Psoas muscle (tissue), 8 donors: Measurements from ENCODE around the gene ROR2. TPM values are rescaled to one million over a fixed set of nuclear protein-coding genes. Genes with fewer than 3 reads are reported as not detected.

Experiments used
- ATAC-seq, 4 donors: fragments of 200-7000 bp; cut with Tn5 transposase; one replicate each; pipeline ENCODE4 v1.9.1; 2020; ENCODE audit warnings: moderate library complexity in 3 of 4, mild to moderate bottlenecking in 2 of 4
- DNase-seq, 2 donors: peaks; one replicate each; pipeline ENCODE4 v3.0.0-alpha.2; 2020
- H3K27ac ChIP-seq: fragments of 200-600 bp; one replicate; pipeline ENCODE4 v1.8.0; 2022
- H3K27me3 ChIP-seq, 3 donors: fragments of 200-600 bp in 1 of 3; one replicate each; pipeline versions ENCODE4 v1.6.1 to v1.8.0; 2013 to 2022; ENCODE audit warnings: low read length in 2 of 3, mild to moderate bottlenecking in 2 of 3, moderate library complexity in 1 of 3; ENCODE audit not compliant: insufficient read depth in 3 of 3
- H3K36me3 ChIP-seq, 2 donors: fragments of 200-600 bp in 1 of 2; one replicate each; pipeline versions ENCODE4 v1.6.1 to v1.8.0; 2013 to 2022; ENCODE audit warnings: low read depth in 1 of 2, mild to moderate bottlenecking in 1 of 2, moderate library complexity in 1 of 2; ENCODE audit not compliant: insufficient read depth in 1 of 2
- H3K4me1 ChIP-seq: fragments of 200-600 bp; one replicate; pipeline ENCODE4 v1.8.0; 2022
- H3K4me3 ChIP-seq: fragments of 200-600 bp; one replicate; pipeline ENCODE4 v1.8.0; 2022; ENCODE audit warnings: mild to moderate bottlenecking
- H3K9me3 ChIP-seq: fragments of 200-600 bp; one replicate; pipeline ENCODE4 v1.8.0; 2022
- CTCF ChIP-seq: fragments of 200-600 bp; IDR thresholded peaks from one replicate; pipeline ENCODE4 v1.8.0; 2022; ENCODE audit warnings: antibody characterized with exemption
- WGBS, 3 donors: extraction: QIAGEN DNeasy Blood & Tissue Kit; methylation state at CpG; one replicate each; pipeline versions ENCODE4 v1.1.6 to v1.1.7; 2013; 5-methylcytosine and 5-hydroxymethylcytosine counted together
- intact Hi-C, 2 donors: fragments of 100-400 bp; cut with DNase I; formaldehyde crosslinking; loops; one replicate each; pipeline versions ENCODE4 v1.11.0 to v1.14.2; 2022
- polyA plus RNA-seq, 3 donors: library from polyadenylated mRNA; stranded (reverse); fragments of 200-250 nt; gene quantifications; one replicate each; pipeline ENCODE4 v1.2.3, GENCODE V29; 2013
- total RNA-seq, 4 donors: library from RNA; stranded (reverse); fragmentation: NEBNext Ultra II Directional in 2 of 4; extraction: Animal tissue kit (Norgen Biotek cat#: 25700) in 2 of 4; gene quantifications; one replicate each; pipeline versions ENCODE4 v1.2.1 to v1.2.4, GENCODE V29; 2021 to 2023
- donor health status: healthy with polysubstance abuse.
- donor health status: DM: no; HTN: no; CAD: no; lungs with moderate emphysema.
- donor health status: Bipolar disorder and iron deficiency.
- donor health status: healthy.
- donor health status: DM: yes; HTN: yes; CAD: no.
- donor health status: DM: no; HTN: no; CAD: no.
- donor health status: DM: no; HTN: no; CAD: no.
- donor health status: DM: yes; HTN: yes; CAD: no.

The ROR2 gene
- total and polyA plus RNA-seq, 7 donors = 0.05 to 0.52 (median 0.15) TPM

DNA sequence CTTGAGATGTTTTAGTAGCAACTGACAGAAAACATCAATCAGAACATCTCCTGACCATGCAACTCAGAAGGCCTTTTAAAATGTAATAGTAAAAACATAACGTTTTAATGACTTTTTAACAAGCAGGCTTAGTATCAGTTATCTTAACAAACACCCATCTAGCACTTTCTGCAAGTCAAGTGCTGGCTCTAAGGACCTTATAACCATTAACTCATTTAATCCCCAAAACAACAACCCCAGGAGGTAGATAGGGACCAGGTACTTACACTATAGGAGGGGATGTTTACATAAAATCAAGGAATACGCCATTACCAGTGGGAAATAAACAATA, 41.8 kb downstream of the ROR2 start:
- H3K4me3 ChIP-seq = no peak overlapping the region
- peaks cover 0 to 6% (median 2%) of the 10 kb centered on the region in 3 donors for H3K27me3 ChIP-seq
- intact Hi-C loops = no loop called here
- DNase-seq (no peak), ATAC-seq (no peak)
- H3K4me1 ChIP-seq = no peaks in the 10 kb centered on the region
- H3K36me3 ChIP-seq = no peaks in the 10 kb centered on the region
- H3K27ac ChIP-seq = no peak overlapping the region
- no peaks in the 10 kb centered on the region for H3K9me3 ChIP-seq
- TF ChIP-seq CTCF = no peak
- WGBS, 3 donors = 63 to 69% (median 66%) methylated on average over 2 of the region's 2 CpGs

DNA sequence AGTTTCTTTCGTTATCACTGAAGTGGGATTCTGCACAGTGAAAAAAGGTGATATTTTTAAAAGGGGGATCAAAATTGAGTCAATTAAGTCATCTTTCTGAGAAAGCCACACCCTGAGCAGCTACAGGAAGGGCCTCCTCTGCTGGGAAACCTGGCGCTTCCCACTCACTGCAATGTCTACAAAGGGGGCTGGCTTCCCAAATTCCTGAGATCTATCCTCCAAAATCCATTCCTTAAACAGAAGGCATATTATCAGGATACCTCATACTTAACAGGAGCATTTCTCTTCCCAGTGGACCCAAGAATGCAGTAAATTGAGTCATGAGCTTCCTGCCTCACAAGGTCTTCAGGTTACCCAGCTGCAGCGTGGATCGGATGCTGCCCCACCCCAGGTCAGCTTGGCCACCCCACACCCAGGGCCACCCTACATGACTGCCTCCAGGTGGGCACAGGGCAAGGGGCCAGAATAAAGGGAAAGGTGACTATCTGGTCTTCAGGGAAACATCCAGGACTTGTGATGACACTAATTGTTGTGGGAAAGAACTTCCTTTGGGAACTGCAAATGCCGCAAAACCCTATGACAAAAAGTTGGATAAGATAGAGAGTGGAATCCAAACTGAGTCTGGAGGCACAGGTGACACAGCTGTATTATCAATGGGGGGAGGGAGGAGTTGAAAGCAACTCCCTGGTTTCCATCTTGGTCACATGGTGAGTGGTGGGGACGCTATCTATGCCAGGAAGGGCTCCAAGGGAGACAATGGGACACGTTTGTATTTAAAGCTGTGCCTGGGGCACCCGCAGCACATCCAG, 42.3 kb downstream of the ROR2 start:
- H3K36me3 ChIP-seq = no peaks in the 10 kb centered on the region
- no peak for ATAC-seq
- no peak for DNase-seq
- H3K27ac ChIP-seq = no peak overlapping the region
- H3K27me3 ChIP-seq = peaks cover 0 to 6% (median 2%) of the 10 kb centered on the region in 3 donors
- H3K9me3 ChIP-seq = no peaks in the 10 kb centered on the region
- H3K4me3 ChIP-seq = no peak overlapping the region
- WGBS, 3 donors = 71 to 75% (median 74%) methylated on average over 8 of the region's 8 CpGs
- no peaks in the 10 kb centered on the region for H3K4me1 ChIP-seq
- intact Hi-C loops = no loop called here
- TF ChIP-seq CTCF = no peak

- Histone ChIP-seq H3K9me3 (no peaks in the 10 kb centered on the region), H3K27me3 (peaks cover 0 to 6% (median 2%) of the 10 kb centered on the region in 3 donors), H3K4me1 (no peaks in the 10 kb centered on the region), H3K27ac (no peak overlapping the region), H3K4me3 (peak overlapping the region; percentile 42), H3K36me3 (no peaks in the 10 kb centered on the region)
- WGBS, 3 donors = 30 to 38% (median 35%) methylated on average over 11 of the region's 11 CpGs
- intact Hi-C loops = no loop called here
- DNase-seq (no peak), ATAC-seq (no peak)
- no peak for TF ChIP-seq CTCF
These were observed 44.0 kb downstream of the ROR2 start for GRCh38 chr9:91905991-91906469.

- Histone ChIP-seq H3K27me3 (peaks cover 0 to 6% (median 2%) of the 10 kb centered on the region in 3 donors), H3K27ac (no peak overlapping the region), H3K4me1 (no peaks in the 10 kb centered on the region), H3K4me3 (no peak overlapping the region), H3K9me3 (no peaks in the 10 kb centered on the region), H3K36me3 (no peaks in the 10 kb centered on the region)
- WGBS, 3 donors = 78 to 90% (median 86%) methylated on average over 1 of the region's 1 CpG
- no peak for TF ChIP-seq CTCF
- intact Hi-C loops = no loop called here
- ATAC-seq (no peak), DNase-seq (no peak)
These were observed 44.8 kb downstream of the ROR2 start for GRCh38 chr9:91905237-91905650.
